Measurements from ENCODE around the gene EP300.
A peak's percentile ranks its signal among the peaks of the same experiment; 100 is the strongest.

DNA sequence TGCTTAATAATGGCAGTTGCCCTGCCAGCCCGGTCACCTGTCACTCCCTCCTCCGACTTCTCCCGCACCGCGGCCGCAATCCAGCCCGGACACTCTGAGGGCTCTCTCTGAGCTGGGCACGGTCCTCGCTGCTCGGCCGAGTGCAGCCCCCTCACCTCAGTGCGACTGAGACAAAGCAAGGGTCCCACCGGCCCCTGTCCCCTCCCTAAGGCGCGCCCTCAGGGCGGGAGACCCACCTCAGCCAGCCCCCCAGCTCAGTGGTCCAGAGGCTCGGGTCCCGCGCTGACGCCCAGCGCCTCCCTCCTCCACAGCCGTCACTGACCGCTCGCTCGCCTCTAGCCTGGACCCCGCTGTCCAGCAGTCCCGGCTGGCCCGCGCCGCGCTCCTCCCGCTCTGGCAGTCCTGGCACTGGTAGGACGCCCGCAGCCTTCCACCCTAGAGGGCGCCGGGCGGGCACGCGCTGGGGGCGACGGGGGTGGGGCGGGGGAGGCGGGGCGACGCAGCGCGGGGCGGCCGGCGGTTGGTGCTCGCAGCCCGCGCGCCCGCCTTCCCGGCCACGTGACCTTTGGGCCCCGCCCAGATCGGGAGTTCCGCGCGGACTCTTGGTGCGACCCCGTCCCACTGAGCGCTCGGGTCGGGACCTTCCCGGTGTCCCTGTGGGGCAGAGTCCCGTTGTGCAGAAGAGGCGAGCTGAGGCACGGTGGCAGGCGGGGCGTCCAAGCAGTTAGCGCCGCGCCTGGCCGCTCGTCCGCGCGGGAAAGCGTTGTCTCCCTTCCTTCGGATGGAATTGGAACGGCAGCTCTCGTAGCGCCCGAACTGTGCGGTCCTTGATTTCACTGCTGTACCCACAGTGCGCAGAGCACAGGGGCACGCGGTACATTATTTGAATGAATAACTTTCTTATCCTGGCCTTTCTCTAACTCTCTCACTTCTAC is 104.9 kb downstream of the EP300 start:
- TF ChIP-seq POLR2AphosphoS5 (IDR thresholded peaks at IDR 0.05; ENCODE audit: borderline replicate concordance, low read depth, low read length) = peak; percentile 62; the same call in 1 of the 2 replicates
- no peak for TF ChIP-seq EZH2 (IDR thresholded peaks at IDR 0.05)
- no peak for TF ChIP-seq FOXP2 (optimal IDR thresholded peaks at IDR 0.05; ENCODE audit: control extremely low read depth, extremely low read length, insufficient read depth)

Measured in SK-N-MC (cell line).